DOHH2 (cell line): ENCODE measurements around the gene GREM2.

Experiments
- H3F3A ChIP-seq: fragments of 200-600 bp; sonication (generic), shearing (Covaris generic); 2 replicates; pipeline ENCODE4 v1.6.0; 2016; ENCODE audit warnings: antibody characterized with exemption, mild to moderate bottlenecking; ENCODE audit not compliant: control insufficient read depth, insufficient read depth
- H3K27ac ChIP-seq: fragments of 200-600 bp; sonication (generic); 2 replicates; pipeline ENCODE4 v1.5.1; 2014; ENCODE audit warnings: low read depth, mild to moderate bottlenecking, low read length, moderate library complexity
- H3K27me3 ChIP-seq: fragments of 200-600 bp; sonication (generic); 2 replicates; pipeline ENCODE4 v1.6.1; 2014; ENCODE audit warnings: mild to moderate bottlenecking, low read length, mixed read lengths; ENCODE audit not compliant: control insufficient read depth
- H3K36me3 ChIP-seq: fragments of 200-600 bp; sonication (generic); 2 replicates; pipeline ENCODE4 v1.6.1; 2014; ENCODE audit warnings: mild to moderate bottlenecking, low read length, moderate library complexity, mixed read lengths; ENCODE audit not compliant: control insufficient read depth
- H3K4me1 ChIP-seq: fragments of 200-600 bp; sonication (generic); 2 replicates; pipeline ENCODE4 v1.6.1; 2014; ENCODE audit warnings: mild to moderate bottlenecking, low read length, mixed read lengths; ENCODE audit not compliant: control insufficient read depth
- H3K4me2 ChIP-seq: fragments of 200-600 bp; sonication (generic); 2 replicates; pipeline ENCODE4 v1.6.0; 2014; ENCODE audit warnings: mild to moderate bottlenecking, low read length, moderate library complexity
- H3K4me3 ChIP-seq: fragments of 200-600 bp; sonication (generic); 2 replicates; pipeline ENCODE4 v1.5.1; 2014; ENCODE audit warnings: mild to moderate bottlenecking, low read length, mixed read lengths
- H3K79me2 ChIP-seq: fragments of 200-600 bp; sonication (generic); 2 replicates; pipeline ENCODE4 v1.6.1; 2014; ENCODE audit warnings: mild to moderate bottlenecking, low read length, mixed read lengths; ENCODE audit not compliant: control insufficient read depth
- H3K9me2 ChIP-seq: fragments of 200-600 bp; sonication (generic); replicated peaks from 2 replicates; pipeline ENCODE4 v1.6.1; 2014; ENCODE audit warnings: mild to moderate bottlenecking, low read length, mixed read lengths; ENCODE audit not compliant: control insufficient read depth
- H3K9me3 ChIP-seq: fragments of 200-600 bp; sonication (generic); 2 replicates; pipeline ENCODE4 v1.6.1; 2014; ENCODE audit warnings: antibody characterized with exemption, low read length, mixed read lengths; ENCODE audit not compliant: control insufficient read depth, insufficient read depth
- H4K20me1 ChIP-seq: fragments of 200-600 bp; sonication (generic); 2 replicates; pipeline ENCODE4 v1.6.0; 2014; ENCODE audit warnings: low read depth, mild to moderate bottlenecking, antibody characterized with exemption, low read length, moderate library complexity; ENCODE audit not compliant: control insufficient read depth, insufficient read depth
- CTCF ChIP-seq: fragments of 200-600 bp; sonication (generic); IDR thresholded peaks from one replicate; pipeline ENCODE4 v1.5.1; 2014; ENCODE audit warnings: antibody characterized with exemption, mild to moderate bottlenecking, low read depth, low read length; ENCODE audit not compliant: poor library complexity, severe bottlenecking
- EZH2phosphoT487 ChIP-seq: fragments of 200-600 bp; sonication (generic); IDR thresholded peaks from 2 replicates; pipeline ENCODE4 v1.6.1; 2017; ENCODE audit warnings: borderline replicate concordance, mild to moderate bottlenecking, antibody characterized with exemption, low read length, moderate library complexity, mixed read lengths

Gene GREM2

GRCh38 chr1:240611228-240611618, 732 bp downstream of the GREM2 start:
- peak overlapping the region; percentile 27 for H3K4me2 ChIP-seq
- no peak overlapping the region for H3K27ac ChIP-seq

GRCh38 chr1:240610636-240611035, 1.3 kb downstream of the GREM2 start:
- Histone ChIP-seq H3K4me3 (no peak overlapping the region), H3K27ac (no peak overlapping the region), H3K27me3 (peaks cover 44% of the 10 kb centered on the region), H3K79me2 (no peaks in the 10 kb centered on the region), H3F3A (no peaks in the 10 kb centered on the region), H3K9me3 (no peaks in the 10 kb centered on the region), H3K4me1 (no peaks in the 10 kb centered on the region), H4K20me1 (no peaks in the 10 kb centered on the region), H3K4me2 (no peak overlapping the region), H3K9me2 (no peaks in the 10 kb centered on the region), H3K36me3 (no peaks in the 10 kb centered on the region)
- TF ChIP-seq EZH2phosphoT487 (no peak), CTCF (no peak)

More at GRCh38 chr1:240611228-240611618, 732 bp downstream of the GREM2 start:
- Histone ChIP-seq H3K27me3 (peaks cover 44% of the 10 kb centered on the region), H3K36me3 (no peaks in the 10 kb centered on the region), H3F3A (no peaks in the 10 kb centered on the region), H3K79me2 (no peaks in the 10 kb centered on the region), H4K20me1 (no peaks in the 10 kb centered on the region), H3K4me3 (peak overlapping the region; percentile 27), H3K4me1 (no peaks in the 10 kb centered on the region), H3K9me2 (no peaks in the 10 kb centered on the region), H3K9me3 (no peaks in the 10 kb centered on the region)
- TF ChIP-seq EZH2phosphoT487, result no peak
- no peak for TF ChIP-seq CTCF

GRCh38 chr1:240609527-240610060, 2.4 kb downstream of the GREM2 start:
- Histone ChIP-seq H4K20me1 (no peaks in the 10 kb centered on the region), H3K9me3 (no peaks in the 10 kb centered on the region), H3K4me2 (no peak overlapping the region), H3F3A (no peaks in the 10 kb centered on the region), H3K4me3 (no peak overlapping the region), H3K36me3 (no peaks in the 10 kb centered on the region), H3K79me2 (no peaks in the 10 kb centered on the region), H3K9me2 (no peaks in the 10 kb centered on the region), H3K4me1 (no peaks in the 10 kb centered on the region), H3K27ac (no peak overlapping the region), H3K27me3 (peaks cover 44% of the 10 kb centered on the region)
- TF ChIP-seq CTCF (no peak), EZH2phosphoT487 (no peak)
